Body of pancreas (tissue), 4 donors: ENCODE measurements around the gene IWS1. TPM values are rescaled to one million over a fixed set of nuclear protein-coding genes. Genes with fewer than 3 reads are reported as not detected.
"Not testable (repeated sequence)": the region's sequence is repeated elsewhere in the genome, so short reads cannot be mapped to it uniquely, and the experiment has no call there.

Experiments used
- ATAC-seq: fragments of 150-250 bp; one replicate; pipeline ENCODE4 v1.9.1; 2016
- DNase-seq, 4 donors: peaks; one replicate each; pipeline ENCODE4 v3.0.0-alpha.2; 2019
- H3K27ac ChIP-seq, 4 donors: fragments of 200-600 bp; sonication (generic); 1 replicate in 3 of 4; 2 replicates in 1 of 4; pipeline versions ENCODE4 v1.5.1 to v1.6.1; 2016 to 2019; ENCODE audit warnings: mild to moderate bottlenecking in 1 of 4, mixed read lengths in 1 of 4, moderate library complexity in 1 of 4
- H3K27me3 ChIP-seq, 2 donors: fragments of 200-600 bp; sonication (generic); one replicate each; pipeline ENCODE4 v1.6.0; 2016; ENCODE audit warnings: mild to moderate bottlenecking in 1 of 2
- H3K36me3 ChIP-seq, 2 donors: fragments of 200-600 bp; sonication (generic); replicated peaks in 1 of 2; 2 replicates each; pipeline ENCODE4 v1.5.1; 2016; ENCODE audit warnings: low read depth in 2 of 2; ENCODE audit not compliant: insufficient read depth in 1 of 2
- H3K4me1 ChIP-seq: fragments of 200-600 bp; sonication (generic); one replicate; pipeline ENCODE4 v1.6.0; 2016
- H3K4me3 ChIP-seq, 2 donors: fragments of 200-600 bp; sonication (generic); 1 replicate in 1 of 2; 2 replicates in 1 of 2; pipeline ENCODE4 v1.5.1; 2016 to 2019
- H3K9me3 ChIP-seq, 3 donors: fragments of 200-600 bp; sonication (generic); 1 replicate in 2 of 3; 2 replicates in 1 of 3; pipeline ENCODE4 v1.5.1; 2016
- POLR2A ChIP-seq, 3 donors: fragments of 450-650 bp; IDR thresholded peaks; one replicate each; pipeline ENCODE4 v1.6.1; 2016; ENCODE audit warnings: antibody characterized with exemption in 3 of 3, mild to moderate bottlenecking in 2 of 3
- WGBS, 2 donors: methylation state at CpG; one replicate each; pipeline ENCODE4 v1.1.5; 2017; 5-methylcytosine and 5-hydroxymethylcytosine counted together
- intact Hi-C: fragments of 100-400 bp; cut with DNase I; formaldehyde crosslinking; loops from one replicate; pipeline ENCODE4 v1.15.1; 2023
- total RNA-seq, 2 donors: library from RNA; depleted of rRNA; stranded (reverse); fragments of >200 nt; gene quantifications; one replicate each; pipeline ENCODE4 v1.1.0, GENCODE V29; 2016
- TF ChIP-seq, protein P1 (sequence below), 7 experiments: fragments of 450-650 bp in 4 of 7; fragments of 200-600 bp in 3 of 7; sonication (generic) in 3 of 7; IDR thresholded peaks; one replicate each; pipeline ENCODE4 v1.5.1; 2016 to 2019; ENCODE audit warnings: antibody characterized with exemption in 7 of 7

The IWS1 gene
- total RNA-seq, 2 donors from 2014 or later, result 25.9 to 26.7 TPM

DNA sequence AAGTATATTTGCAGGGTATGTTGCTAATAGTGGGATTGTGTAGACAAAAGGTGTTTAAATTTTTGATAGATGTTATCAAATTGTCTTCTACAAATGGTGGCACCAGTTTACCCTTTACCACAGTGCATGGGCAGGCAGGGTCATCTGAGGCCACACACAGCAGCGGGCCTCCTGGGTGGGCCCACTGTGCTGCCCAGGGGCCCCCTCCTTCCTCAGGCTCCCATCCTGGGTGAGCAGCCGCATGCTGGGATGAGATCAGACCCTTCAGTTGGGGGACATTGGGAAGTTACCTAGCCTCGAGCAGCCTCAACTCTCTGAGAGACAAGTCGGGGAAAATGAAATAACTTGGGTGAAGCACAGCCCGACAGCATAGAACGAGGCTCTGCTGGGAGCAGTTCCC, 18.9 kb upstream of the IWS1 start:
- intact Hi-C loops, result no loop called here
- no peaks in the 10 kb centered on the region for H3K9me3 ChIP-seq
- DNase-seq, result no peak
- peaks cover 7% of the 10 kb centered on the region for H3K4me1 ChIP-seq
- no peak for TF ChIP-seq POLR2A (IDR thresholded peaks at IDR 0.05)
- TF ChIP-seq, protein P1, sequence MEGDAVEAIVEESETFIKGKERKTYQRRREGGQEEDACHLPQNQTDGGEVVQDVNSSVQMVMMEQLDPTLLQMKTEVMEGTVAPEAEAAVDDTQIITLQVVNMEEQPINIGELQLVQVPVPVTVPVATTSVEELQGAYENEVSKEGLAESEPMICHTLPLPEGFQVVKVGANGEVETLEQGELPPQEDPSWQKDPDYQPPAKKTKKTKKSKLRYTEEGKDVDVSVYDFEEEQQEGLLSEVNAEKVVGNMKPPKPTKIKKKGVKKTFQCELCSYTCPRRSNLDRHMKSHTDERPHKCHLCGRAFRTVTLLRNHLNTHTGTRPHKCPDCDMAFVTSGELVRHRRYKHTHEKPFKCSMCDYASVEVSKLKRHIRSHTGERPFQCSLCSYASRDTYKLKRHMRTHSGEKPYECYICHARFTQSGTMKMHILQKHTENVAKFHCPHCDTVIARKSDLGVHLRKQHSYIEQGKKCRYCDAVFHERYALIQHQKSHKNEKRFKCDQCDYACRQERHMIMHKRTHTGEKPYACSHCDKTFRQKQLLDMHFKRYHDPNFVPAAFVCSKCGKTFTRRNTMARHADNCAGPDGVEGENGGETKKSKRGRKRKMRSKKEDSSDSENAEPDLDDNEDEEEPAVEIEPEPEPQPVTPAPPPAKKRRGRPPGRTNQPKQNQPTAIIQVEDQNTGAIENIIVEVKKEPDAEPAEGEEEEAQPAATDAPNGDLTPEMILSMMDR (IDR thresholded peaks at IDR 0.05), result no peak
- WGBS, 2 donors, result 54 to 56% methylated on average over 6 of the region's 6 CpGs
- H3K27me3 ChIP-seq, result no peaks in the 10 kb centered on the region
- H3K4me3 ChIP-seq, result no peak overlapping the region
- no peak overlapping the region for H3K27ac ChIP-seq
- ATAC-seq, result no peak
- no peaks in the 10 kb centered on the region for H3K36me3 ChIP-seq

DNA sequence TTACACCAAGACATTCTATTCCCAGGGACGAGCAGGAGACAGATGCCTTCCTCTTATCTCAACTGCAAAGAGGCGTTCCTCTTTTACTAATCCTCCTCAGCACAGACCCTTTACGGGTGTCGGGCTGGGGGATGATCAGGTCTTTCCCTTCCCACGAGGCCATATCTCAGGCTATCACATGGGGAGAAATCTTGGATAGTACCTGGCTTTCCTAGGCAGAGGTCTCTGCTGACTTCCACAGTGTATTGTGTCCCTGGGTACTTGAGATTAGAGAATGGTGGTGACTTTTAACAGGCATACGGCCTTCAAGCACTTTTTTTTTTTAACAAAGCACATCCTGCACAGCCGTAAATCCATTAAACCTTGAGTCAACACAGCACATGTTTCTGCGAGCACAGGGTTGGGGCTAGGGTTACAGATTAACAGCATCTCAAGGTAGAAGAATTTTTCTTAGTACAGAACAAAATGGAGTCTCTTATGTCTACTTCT, 16.8 kb upstream of the IWS1 start:
- DNase-seq, result peak in 1 of 4 donors; percentile 14
- ATAC-seq, intact Hi-C loops, H3K36me3 ChIP-seq, H3K27me3 ChIP-seq, H3K4me1 ChIP-seq, H3K4me3 ChIP-seq, H3K9me3 ChIP-seq: not testable (repeated sequence)
- peak overlapping the region in 2 of 4 donors; percentile 34 to 44 for H3K27ac ChIP-seq
- 30 to 36% methylated on average over 8 of the region's 8 CpGs for whole genome bisulfite sequencing, 2 donors

DNA sequence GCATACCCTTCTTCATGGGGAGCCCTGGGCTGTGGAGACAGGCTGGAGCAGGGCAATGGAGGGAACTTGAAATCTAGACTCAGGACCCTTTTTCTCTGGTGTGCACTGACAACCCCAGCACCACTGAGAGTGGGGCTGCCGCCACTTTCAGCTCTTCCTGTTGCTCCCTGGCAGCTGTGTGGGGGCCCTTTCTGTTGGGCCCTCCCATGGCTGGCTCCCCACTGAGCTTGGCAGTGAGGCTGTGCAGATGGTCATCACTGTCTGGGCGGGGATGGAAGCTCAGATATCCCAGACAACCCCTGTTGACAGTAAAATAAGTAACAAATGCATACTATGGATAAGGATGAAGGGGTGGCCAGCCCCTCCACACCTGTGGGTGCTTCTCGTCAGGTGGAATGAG, 15.9 kb upstream of the IWS1 start:
- Histone ChIP-seq H3K4me1 (peaks cover 7% of the 10 kb centered on the region), H3K36me3 (no peaks in the 10 kb centered on the region), H3K4me3 (no peak overlapping the region), H3K9me3 (no peaks in the 10 kb centered on the region), H3K27me3 (no peaks in the 10 kb centered on the region), H3K27ac (no peak overlapping the region)
- no peak for ATAC-seq
- DNase-seq, result no peak
- WGBS, 2 donors, result 84 to 95% methylated on average over 2 to 3 of the region's 3 CpGs
- intact Hi-C loops, result no loop called here
- TF ChIP-seq, protein P1 (IDR thresholded peaks at IDR 0.05), result no peak
- TF ChIP-seq POLR2A (IDR thresholded peaks at IDR 0.05), result no peak

DNA sequence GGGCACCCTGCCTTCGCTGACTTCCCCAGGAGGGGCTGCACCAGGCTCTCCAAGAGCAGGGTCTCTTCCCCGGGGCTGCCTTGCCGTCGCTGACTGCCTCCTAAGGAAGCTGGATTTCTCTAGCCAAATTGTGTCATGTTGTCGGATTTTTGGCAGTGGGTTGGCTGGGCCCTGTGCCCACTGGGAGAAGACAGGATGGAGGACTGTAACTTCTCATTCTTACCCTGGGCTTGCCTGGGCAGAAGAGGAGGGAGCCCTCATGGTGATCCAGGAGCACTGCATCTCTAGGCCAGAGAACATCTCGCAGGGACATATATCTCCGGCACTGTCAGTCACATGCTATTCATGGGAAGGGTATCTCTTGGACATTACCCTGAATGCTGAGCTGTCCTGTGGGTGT, 15.5 kb upstream of the IWS1 start:
- 68 to 69% methylated on average over 7 of the region's 7 CpGs for WGBS, 2 donors
- ATAC-seq, result no peak

DNA sequence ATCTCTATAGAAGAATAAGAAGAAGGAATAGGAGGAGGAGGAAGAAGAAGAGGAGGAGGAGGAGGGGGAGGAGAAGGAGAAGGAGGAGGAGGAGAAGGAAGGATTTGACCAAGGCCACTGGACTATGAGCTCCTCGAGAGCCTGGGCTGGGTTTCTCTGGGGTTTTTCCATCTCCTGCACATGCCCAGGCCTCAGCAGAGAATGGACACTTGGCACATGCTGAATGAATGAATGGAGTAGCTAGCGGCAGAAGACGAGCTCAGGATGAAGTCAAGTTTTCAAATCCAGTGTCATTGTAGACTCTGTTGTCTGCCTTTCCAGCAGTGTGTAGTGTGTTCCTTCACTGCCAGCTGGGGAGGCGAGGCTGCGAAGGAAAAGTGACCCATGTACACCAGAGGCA, 11.4 kb upstream of the IWS1 start:
- peaks cover under 1% of the 10 kb centered on the region for H3K4me1 ChIP-seq
- 74 to 82% methylated on average over 5 of the region's 5 CpGs for WGBS, 2 donors
- H3K4me3 ChIP-seq, result no peak overlapping the region
- H3K27ac ChIP-seq, result no peak overlapping the region
- intact Hi-C loops, result no loop called here
- ATAC-seq (no peak), DNase-seq (no peak)
- H3K27me3 ChIP-seq, result no peaks in the 10 kb centered on the region
- no peak for TF ChIP-seq POLR2A (IDR thresholded peaks at IDR 0.05)
- TF ChIP-seq, protein P1 (IDR thresholded peaks at IDR 0.05), result no peak
- no peaks in the 10 kb centered on the region for H3K9me3 ChIP-seq
- H3K36me3 ChIP-seq, result no peaks in the 10 kb centered on the region

More for the DNA sequence above, 15.5 kb upstream of the IWS1 start:
- Histone ChIP-seq H3K4me1 (peaks cover 7% of the 10 kb centered on the region), H3K4me3 (no peak overlapping the region), H3K27ac (no peak overlapping the region), H3K36me3 (no peaks in the 10 kb centered on the region), H3K9me3 (no peaks in the 10 kb centered on the region), H3K27me3 (no peaks in the 10 kb centered on the region)
- TF ChIP-seq POLR2A (IDR thresholded peaks at IDR 0.05), result no peak
- intact Hi-C loops, result no loop called here
- no peak for DNase-seq
